H1 (cell line): ENCODE results near the gene UGT2B15. TPM values are rescaled to one million over a fixed set of nuclear protein-coding genes. Genes with fewer than 3 reads are reported as not detected.
"Not testable (repeated sequence)": the region's sequence is repeated elsewhere in the genome, so short reads cannot be mapped to it uniquely, and the experiment has no call there.

ENCODE experiments used
- CTCF ChIA-PET: fragments of 300-600 bp; sonication (Branson Sonifier 250); formaldehyde crosslinking; loops from one replicate; lab custom pipeline; 2021; ENCODE audit not compliant: partially characterized antibody; lab: Charles Lee
- POLR2A ChIA-PET: fragments of 300-600 bp; sonication (Branson Sonifier 250); formaldehyde crosslinking; loops from one replicate; lab custom pipeline; 2021; ENCODE audit warnings: inconsistent platforms; ENCODE audit not compliant: partially characterized antibody; lab: Charles Lee
- DNase-seq, 2 experiments: peaks; one replicate each; pipeline versions ENCODE4 v3.0.0 to v3.0.0-alpha.2; 2010 to 2022; ENCODE audit warnings: low spot score in 2 of 2, low read depth in 1 of 2, mixed read lengths in 1 of 2
- FAIRE-seq: peaks from 2 replicates; lab custom pipeline; 2011; peaks lifted over from hg19 to GRCh38; lab: Jason Lieb, UNC
- H2AFZ ChIP-seq: 2 replicates; pipeline ENCODE4 v1.8.1; 2012; ENCODE audit warnings: low read length, inconsistent platforms
- H2AK5ac ChIP-seq: 2 replicates; pipeline ENCODE4 v1.6.1; 2013; ENCODE audit warnings: low read depth, low read length
- H2BK120ac ChIP-seq: replicated peaks from 2 replicates; pipeline ENCODE3; 2013; ENCODE audit warnings: low read depth, low read length, inconsistent platforms
- H2BK12ac ChIP-seq: 2 replicates; pipeline ENCODE4 v1.6.1; 2013; ENCODE audit warnings: low read depth, low read length
- H2BK15ac ChIP-seq: 2 replicates; pipeline ENCODE4 v1.6.1; 2013; ENCODE audit warnings: low read length
- H2BK20ac ChIP-seq: 2 replicates; pipeline ENCODE4 v1.6.1; 2013; ENCODE audit warnings: low read length
- H2BK5ac ChIP-seq: 2 replicates; pipeline ENCODE4 v1.6.1; 2013; ENCODE audit warnings: low read depth, low read length
- H3K14ac ChIP-seq: 2 replicates; pipeline ENCODE4 v1.6.1; 2013; ENCODE audit warnings: inconsistent platforms; ENCODE audit not compliant: insufficient read length
- H3K18ac ChIP-seq: 2 replicates; pipeline ENCODE4 v1.6.1; 2013; ENCODE audit warnings: low read length; ENCODE audit errors: extremely low read depth
- H3K23ac ChIP-seq: 2 replicates; pipeline ENCODE4 v1.6.1; 2013; ENCODE audit warnings: inconsistent platforms; ENCODE audit not compliant: insufficient read length
- H3K23me2 ChIP-seq: 2 replicates; pipeline ENCODE4 v1.6.1; 2013; ENCODE audit warnings: low read depth, low read length
- H3K27ac ChIP-seq: 2 replicates; pipeline ENCODE4 v1.6.1; 2011; ENCODE audit warnings: low read depth, low read length, inconsistent platforms
- H3K27me3 ChIP-seq, 4 experiments: replicated peaks in 1 of 4; 1 replicate in 1 of 4; 2 replicates in 3 of 4; pipeline versions ENCODE4 v1.6.1 to v1.8.1; 2011 to 2013; ENCODE audit warnings: low read length in 3 of 4, mild to moderate bottlenecking in 3 of 4, inconsistent platforms in 2 of 4, mixed read lengths in 2 of 4, moderate library complexity in 1 of 4; ENCODE audit not compliant: control insufficient read depth in 3 of 4, insufficient read depth in 3 of 4; ENCODE audit errors: extremely low read depth in 1 of 4
- H3K36me3 ChIP-seq, 4 experiments: 2 replicates each; pipeline versions ENCODE4 v1.6.1 to v1.8.1; 2011 to 2013; ENCODE audit warnings: mild to moderate bottlenecking in 4 of 4, low read length in 3 of 4, moderate library complexity in 2 of 4, control low read depth in 1 of 4, inconsistent platforms in 1 of 4; ENCODE audit not compliant: insufficient read depth in 4 of 4, control insufficient read depth in 2 of 4
- H3K4ac ChIP-seq: replicated peaks from 2 replicates; pipeline ENCODE3; 2013; ENCODE audit warnings: low read length, low read depth, mixed read lengths, inconsistent platforms; ENCODE audit not compliant: insufficient read length
- H3K4me1 ChIP-seq, 4 experiments: replicated peaks in 1 of 4; 1 replicate in 1 of 4; 2 replicates in 3 of 4; pipeline versions ENCODE4 v1.6.1 to v1.8.1; 2011 to 2013; ENCODE audit warnings: low read length in 3 of 4, inconsistent platforms in 2 of 4, mixed read lengths in 1 of 4; ENCODE audit not compliant: insufficient read depth in 4 of 4, control insufficient read depth in 3 of 4
- H3K4me2 ChIP-seq, 2 experiments: 2 replicates each; pipeline versions ENCODE4 v1.6.1 to v1.8.1; 2011 to 2013; ENCODE audit warnings: low read depth in 2 of 2, low read length in 2 of 2, control low read depth in 1 of 2, inconsistent platforms in 1 of 2, mild to moderate bottlenecking in 1 of 2; ENCODE audit not compliant: insufficient read depth in 1 of 2
- H3K4me3 ChIP-seq, 4 experiments: fragments of 200-600, 300-600 bp in 1 of 4; sonication (generic), shearing (Covaris generic), sonication (Bioruptor Twin) in 1 of 4; 2 replicates each; pipeline versions ENCODE4 v1.5.1 to v1.8.1; 2011 to 2016; ENCODE audit warnings: low read length in 4 of 4, low read depth in 3 of 4, control low read depth in 2 of 4, inconsistent platforms in 2 of 4, mild to moderate bottlenecking in 2 of 4, mixed read lengths in 1 of 4, moderate library complexity in 1 of 4; ENCODE audit not compliant: insufficient read depth in 2 of 4; ENCODE audit errors: extremely low read depth in 1 of 4
- H3K56ac ChIP-seq: replicated peaks from 2 replicates; pipeline ENCODE3; 2013; ENCODE audit warnings: low read depth, mild to moderate bottlenecking, mixed read lengths, low read length, inconsistent platforms; ENCODE audit not compliant: insufficient read length
- H3K79me1 ChIP-seq: 2 replicates; pipeline ENCODE4 v1.6.1; 2013; ENCODE audit warnings: low read depth, low read length, control low read depth
- H3K79me2 ChIP-seq, 2 experiments: 2 replicates each; pipeline versions ENCODE4 v1.6.1 to v1.8.1; 2012 to 2013; ENCODE audit warnings: low read length in 2 of 2, mild to moderate bottlenecking in 2 of 2, inconsistent platforms in 1 of 2; ENCODE audit not compliant: insufficient read depth in 2 of 2, control insufficient read depth in 1 of 2
- H3K9ac ChIP-seq, 4 experiments: replicated peaks in 1 of 4; 1 replicate in 1 of 4; 2 replicates in 3 of 4; pipeline versions ENCODE4 v1.6.1 to v1.8.1; 2011 to 2013; ENCODE audit warnings: low read depth in 3 of 4, low read length in 3 of 4, control low read depth in 2 of 4, mild to moderate bottlenecking in 2 of 4, moderate library complexity in 2 of 4, inconsistent platforms in 1 of 4; ENCODE audit errors: extremely low read depth in 1 of 4
- H3K9me3 ChIP-seq, 2 experiments: 2 replicates each; pipeline versions ENCODE4 v1.6.1 to v1.8.1; 2012 to 2013; ENCODE audit warnings: mild to moderate bottlenecking in 2 of 2, moderate library complexity in 2 of 2, control low read depth in 1 of 2, inconsistent platforms in 1 of 2, low read depth in 1 of 2, low read length in 1 of 2, mixed read lengths in 1 of 2; ENCODE audit not compliant: insufficient read depth in 2 of 2
- H4K20me1 ChIP-seq, 2 experiments: replicated peaks in 1 of 2; 2 replicates each; pipeline versions ENCODE3 to v1.8.1; 2011 to 2013; ENCODE audit warnings: inconsistent platforms in 2 of 2, low read length in 2 of 2, mild to moderate bottlenecking in 1 of 2; ENCODE audit not compliant: insufficient read depth in 2 of 2, control insufficient read depth in 1 of 2
- H4K5ac ChIP-seq: 2 replicates; pipeline ENCODE4 v1.6.1; 2013; ENCODE audit warnings: low read length, low read depth, mixed read lengths, inconsistent platforms; ENCODE audit not compliant: insufficient read length
- H4K8ac ChIP-seq: 2 replicates; pipeline ENCODE4 v1.8.0; 2013; ENCODE audit warnings: mild to moderate bottlenecking, moderate library complexity, low read length, inconsistent platforms; ENCODE audit not compliant: insufficient read depth; ENCODE audit errors: extremely low read depth
- H4K91ac ChIP-seq: replicated peaks from 2 replicates; pipeline ENCODE3; 2013; ENCODE audit warnings: low read length, mixed read lengths, inconsistent platforms; ENCODE audit not compliant: insufficient read length
- CTCF ChIP-seq, 3 experiments: IDR thresholded peaks; 1 replicate in 2 of 3; 2 replicates in 1 of 3; pipeline versions ENCODE4 v1.5.1 to v1.6.1; 2011; ENCODE audit warnings: low read length in 3 of 3, mild to moderate bottlenecking in 3 of 3, inconsistent platforms in 2 of 3, low read depth in 1 of 3, moderate library complexity in 1 of 3; ENCODE audit not compliant: insufficient read depth in 1 of 3; ENCODE audit errors: control extremely low read depth in 1 of 3
- RAD21 ChIP-seq, 2 experiments: IDR thresholded peaks in 1 of 2; conservative IDR thresholded peaks in 1 of 2; 2 replicates each; pipeline ENCODE4 v1.6.1; 2011; ENCODE audit warnings: low read depth in 2 of 2, low read length in 2 of 2, improper control_type of control experiment in 1 of 2, inconsistent platforms in 1 of 2, mild to moderate bottlenecking in 1 of 2, moderate library complexity in 1 of 2
- polyA plus RNA-seq, 7 experiments: library from polyadenylated mRNA; depleted of rRNA in 3 of 7; stranded (reverse) in 5 of 7; unstranded in 2 of 7; fragments of >200 nt in 5 of 7; fragments of 200-250 nt in 2 of 7; gene quantifications; 1 replicate in 5 of 7; 2 replicates in 1 of 7; 4 replicates in 1 of 7; pipeline versions ENCODE4 v1.2.1 to v1.2.3, GENCODE V29; 2011 to 2013; ENCODE audit warnings: missing spikeins in 2 of 7, mixed read lengths in 2 of 7
- total RNA-seq: library from RNA; stranded (reverse); fragmentation: NEBNext Ultra II Directional; extraction: Animal tissue kit (Norgen Biotek cat#: 25700); gene quantifications from 2 replicates; pipeline ENCODE4 v1.2.1, GENCODE V29; 2021

Gene UGT2B15
- total and polyA plus RNA-seq, 2 of the 8 experiments (the other 6 are each of a cell fraction or from before 2014, with no cell fraction given) = not detected

DNA sequence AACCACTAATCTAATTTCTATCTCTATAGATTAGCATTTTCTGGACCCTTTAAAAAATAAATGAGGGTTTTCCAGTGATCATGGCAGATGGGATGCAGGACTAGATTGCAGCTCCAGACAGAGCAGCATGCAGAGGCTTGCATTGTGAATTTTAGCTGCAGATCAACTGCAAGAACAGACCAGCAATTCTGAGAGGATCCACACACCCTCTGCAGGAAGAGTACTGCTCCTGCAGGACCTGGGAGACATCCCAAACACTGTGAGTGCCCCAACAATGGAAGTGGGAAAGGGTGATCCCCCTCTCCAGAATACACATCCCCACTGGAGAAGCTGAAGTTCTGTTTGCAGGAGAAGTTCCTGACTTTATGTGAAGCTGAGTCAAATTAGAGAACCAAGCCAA lies 765 bp upstream of the UGT2B15 start:
- H2BK5ac ChIP-seq, H3K4me2 ChIP-seq, H2BK20ac ChIP-seq, H3K56ac ChIP-seq, H3K4me1 ChIP-seq, H3K79me2 ChIP-seq, H4K5ac ChIP-seq, H4K91ac ChIP-seq, H2AFZ ChIP-seq, H4K20me1 ChIP-seq, POLR2A ChIA-PET, H3K23me2 ChIP-seq, H3K4ac ChIP-seq, H3K23ac ChIP-seq, H3K79me1 ChIP-seq, H3K14ac ChIP-seq, H2BK15ac ChIP-seq, H3K18ac ChIP-seq, H3K36me3 ChIP-seq, DNase-seq, H3K27ac ChIP-seq, H4K8ac ChIP-seq, H3K4me3 ChIP-seq, H3K27me3 ChIP-seq, H3K9me3 ChIP-seq, H2AK5ac ChIP-seq, H3K9ac ChIP-seq, H2BK120ac ChIP-seq: not testable (repeated sequence)
- CTCF ChIA-PET = interaction anchor here (0.5 to 2.9 kb wide), 6 partner anchors 16 to 429 kb away, joined by 3 to 16 read pairs (median 3); no protein-coding TSS in a partner anchor
- peak in 2 of 3 experiments; percentile 29 to 38; a peak in 3 of 4 replicates for TF ChIP-seq CTCF (IDR thresholded peaks at IDR 0.05; ENCODE audit: control extremely low read depth in 1 of 3, insufficient read depth in 1 of 3, low read depth in 1 of 3, low read length in 3 of 3)
- peak; percentile 50 to 55 for TF ChIP-seq RAD21 (IDR thresholded peaks at IDR 0.05 in 1 of 2, conservative IDR thresholded peaks at IDR 0.05 in 1 of 2; ENCODE audit: low read depth in 2 of 2, low read length in 2 of 2)
- peak overlapping the region; percentile 60; the same call in 1 of the 2 replicates for H2BK12ac ChIP-seq
- peak; percentile 57 for FAIRE-seq
